ENCODE measurements around the gene CDK8.

Gene CDK8

DNA sequence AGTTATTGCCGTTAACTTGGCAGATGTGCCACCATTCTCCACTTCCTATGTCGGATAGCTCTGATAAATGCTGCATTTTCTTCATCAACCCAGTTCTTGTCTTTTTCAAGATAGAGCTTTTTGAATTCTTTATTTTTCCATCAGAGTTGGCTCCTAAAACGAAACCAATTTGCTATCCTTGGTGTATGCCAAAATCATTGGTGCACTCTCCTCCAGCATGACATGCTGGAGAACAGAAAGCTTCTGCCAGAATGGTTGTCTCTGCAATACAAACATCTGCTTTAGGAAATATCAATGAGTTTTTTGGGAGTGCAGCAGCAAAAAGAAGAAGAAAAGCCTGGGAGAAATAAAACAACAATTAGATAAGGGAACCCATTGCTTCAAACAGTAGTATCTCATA, 124.2 kb downstream of the CDK8 start:
- H3K36me3 ChIP-seq (ENCODE audit: control insufficient read depth in 2 of 2, insufficient read depth in 2 of 2, low read length in 2 of 2): no peaks in the 10 kb centered on the region
- no peak overlapping the region for H3K27ac ChIP-seq (ENCODE audit: low read length)
- H3K27me3 ChIP-seq (ENCODE audit: control insufficient read depth in 1 of 2, insufficient read depth in 2 of 2, low read length in 2 of 2): no peaks in the 10 kb centered on the region
- H3K4me3 ChIP-seq (ENCODE audit: low read length in 2 of 2): no peak overlapping the region
- no peak overlapping the region for H3K9ac ChIP-seq (ENCODE audit: low read length in 2 of 2)
- no peaks in the 10 kb centered on the region for H3K9me3 ChIP-seq (ENCODE audit: control insufficient read depth in 2 of 2, low read length in 2 of 2)
- H3K4me1 ChIP-seq (ENCODE audit: control insufficient read depth, insufficient read depth, low read length): no peaks in the 10 kb centered on the region

DNA sequence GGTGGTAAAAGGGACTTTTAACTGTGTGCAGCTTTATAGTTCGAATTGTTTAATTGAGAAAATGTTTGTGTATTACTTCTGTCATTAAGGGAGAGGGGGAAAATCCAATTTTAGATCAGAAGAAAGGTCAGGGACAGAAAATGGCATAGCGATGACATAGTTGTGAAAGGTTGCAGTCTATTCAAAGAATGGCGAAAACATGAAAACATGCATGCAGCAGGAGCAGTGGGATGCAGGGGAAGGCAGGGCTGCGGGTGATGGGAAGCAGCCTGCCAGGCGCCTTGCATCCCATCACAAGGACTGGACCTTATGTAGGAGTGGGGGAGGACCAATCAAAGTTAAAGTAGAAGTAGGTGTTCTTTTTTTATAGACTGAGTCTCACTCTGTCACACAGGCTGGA, 125.9 kb downstream of the CDK8 start:
- Histone ChIP-seq H3K4me1 (ENCODE audit: control insufficient read depth, insufficient read depth, low read length) (no peaks in the 10 kb centered on the region), H3K36me3 (ENCODE audit: control insufficient read depth in 2 of 2, insufficient read depth in 2 of 2, low read length in 2 of 2) (no peaks in the 10 kb centered on the region)

DNA sequence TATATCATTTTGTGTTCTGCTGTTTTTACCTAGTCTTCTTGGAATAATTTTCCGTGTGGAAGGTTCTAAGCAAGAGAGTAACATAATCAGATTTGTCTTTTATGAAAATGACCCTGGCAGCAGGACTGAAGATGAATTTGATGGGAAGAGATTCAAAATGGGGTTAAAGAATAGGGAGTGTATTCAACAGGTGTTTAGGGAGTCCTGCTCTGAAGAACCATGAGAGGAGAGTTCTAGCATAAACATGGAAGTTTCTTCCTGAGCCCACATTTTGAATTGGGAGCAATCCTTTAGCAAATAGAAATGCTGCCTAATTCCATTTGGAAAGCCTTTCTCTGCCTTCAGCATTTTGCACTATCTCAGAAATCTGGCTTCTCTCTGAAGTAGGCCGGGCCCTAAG, 127.0 kb downstream of the CDK8 start:
- no peaks in the 10 kb centered on the region for H3K4me1 ChIP-seq (ENCODE audit: control insufficient read depth, insufficient read depth, low read length)
- H3K9ac ChIP-seq (ENCODE audit: low read length in 2 of 2): no peak overlapping the region
- H3K4me3 ChIP-seq (ENCODE audit: low read length in 2 of 2): no peak overlapping the region
- H3K9me3 ChIP-seq (ENCODE audit: control insufficient read depth in 2 of 2, low read length in 2 of 2): no peaks in the 10 kb centered on the region
- H3K27ac ChIP-seq (ENCODE audit: low read length): no peak overlapping the region
- H3K27me3 ChIP-seq (ENCODE audit: control insufficient read depth in 1 of 2, insufficient read depth in 2 of 2, low read length in 2 of 2): no peaks in the 10 kb centered on the region
- peaks cover 0 to under 1% of the 10 kb centered on the region in 2 donors for H3K36me3 ChIP-seq (ENCODE audit: control insufficient read depth in 2 of 2, insufficient read depth in 2 of 2, low read length in 2 of 2)

More for the DNA sequence above, 125.9 kb downstream of the CDK8 start:
- Histone ChIP-seq H3K4me3 (ENCODE audit: low read length in 2 of 2) (no peak overlapping the region), H3K9ac (ENCODE audit: low read length in 2 of 2) (no peak overlapping the region), H3K27me3 (ENCODE audit: control insufficient read depth in 1 of 2, insufficient read depth in 2 of 2, low read length in 2 of 2) (no peaks in the 10 kb centered on the region), H3K9me3 (ENCODE audit: control insufficient read depth in 2 of 2, low read length in 2 of 2) (no peaks in the 10 kb centered on the region), H3K27ac (ENCODE audit: low read length) (no peak overlapping the region)

DNA sequence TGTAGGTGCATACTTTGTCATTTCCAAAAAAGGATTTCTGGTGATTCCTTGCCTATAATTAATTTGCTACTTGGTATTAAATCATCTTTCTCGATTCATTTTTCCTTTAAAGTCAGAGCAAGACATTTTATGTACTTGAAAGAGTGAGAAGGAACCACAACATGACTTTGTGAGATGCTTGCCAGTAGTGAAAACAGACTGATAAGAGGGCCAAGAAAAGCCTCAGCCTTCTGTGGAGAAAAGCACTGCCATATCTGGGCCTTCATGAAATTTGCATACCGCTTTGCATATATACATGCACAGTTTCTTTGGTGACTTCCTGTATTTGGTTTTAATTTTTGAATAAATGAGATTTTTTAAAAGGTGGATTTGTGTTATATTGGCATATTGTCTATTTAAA, 128.4 kb downstream of the CDK8 start:
- Histone ChIP-seq H3K27ac (ENCODE audit: low read length) (no peak overlapping the region), H3K4me1 (ENCODE audit: control insufficient read depth, insufficient read depth, low read length) (no peaks in the 10 kb centered on the region), H3K36me3 (ENCODE audit: control insufficient read depth in 2 of 2, insufficient read depth in 2 of 2, low read length in 2 of 2) (peaks cover 0 to 4% of the 10 kb centered on the region in 2 donors), H3K9me3 (ENCODE audit: control insufficient read depth in 2 of 2, low read length in 2 of 2) (no peaks in the 10 kb centered on the region), H3K4me3 (ENCODE audit: low read length in 2 of 2) (no peak overlapping the region), H3K27me3 (ENCODE audit: control insufficient read depth in 1 of 2, insufficient read depth in 2 of 2, low read length in 2 of 2) (no peaks in the 10 kb centered on the region), H3K9ac (ENCODE audit: low read length in 2 of 2) (no peak overlapping the region)

DNA sequence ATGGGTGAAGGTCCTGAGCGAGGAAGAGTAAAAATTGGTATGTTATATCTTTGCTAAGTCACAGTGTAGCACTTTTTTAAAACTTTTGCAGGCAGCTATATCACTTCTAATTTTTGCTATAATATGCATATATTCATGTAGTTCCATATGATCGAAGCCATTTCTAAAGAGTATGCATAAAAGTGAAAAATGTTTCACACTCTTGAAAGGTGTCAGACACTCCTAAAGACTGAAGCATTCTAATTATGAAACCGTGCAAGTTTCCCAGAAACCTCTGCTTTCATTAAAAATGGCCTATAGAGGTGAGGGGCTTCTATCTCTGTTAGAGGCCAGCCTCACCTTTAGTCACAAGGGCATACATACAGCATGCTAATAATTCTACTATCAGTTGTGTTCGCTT, 128.9 kb downstream of the CDK8 start:
- Histone ChIP-seq H3K27ac (ENCODE audit: low read length) (no peak overlapping the region), H3K36me3 (ENCODE audit: control insufficient read depth in 2 of 2, insufficient read depth in 2 of 2, low read length in 2 of 2) (peaks cover 0 to 6% of the 10 kb centered on the region in 2 donors), H3K9ac (ENCODE audit: low read length in 2 of 2) (no peak overlapping the region), H3K4me3 (ENCODE audit: low read length in 2 of 2) (no peak overlapping the region), H3K27me3 (ENCODE audit: control insufficient read depth in 1 of 2, insufficient read depth in 2 of 2, low read length in 2 of 2) (no peaks in the 10 kb centered on the region), H3K4me1 (ENCODE audit: control insufficient read depth, insufficient read depth, low read length) (no peaks in the 10 kb centered on the region), H3K9me3 (ENCODE audit: control insufficient read depth in 2 of 2, low read length in 2 of 2) (no peaks in the 10 kb centered on the region)

DNA sequence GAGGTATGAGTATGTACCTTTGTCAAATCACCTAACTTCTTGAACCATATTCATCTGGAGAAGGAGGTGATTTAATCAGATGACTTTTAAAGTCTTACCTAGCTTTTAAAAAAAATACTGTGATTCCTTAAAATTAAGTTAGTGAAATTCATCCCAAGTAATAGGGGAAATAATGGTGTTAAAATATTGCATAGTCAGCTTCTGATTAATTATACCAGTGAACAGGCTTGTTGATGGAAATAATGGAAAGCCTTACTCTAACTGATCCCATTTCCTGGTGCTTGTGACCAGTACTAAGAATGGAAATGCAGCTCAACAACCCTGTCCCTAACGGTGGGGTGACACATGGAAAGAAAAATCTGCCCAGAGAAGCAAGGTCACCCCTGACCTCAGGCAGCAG, 130.7 kb downstream of the CDK8 start:
- Histone ChIP-seq H3K4me1 (ENCODE audit: control insufficient read depth, insufficient read depth, low read length) (no peaks in the 10 kb centered on the region), H3K27ac (ENCODE audit: low read length) (no peak overlapping the region), H3K4me3 (ENCODE audit: low read length in 2 of 2) (no peak overlapping the region), H3K27me3 (ENCODE audit: control insufficient read depth in 1 of 2, insufficient read depth in 2 of 2, low read length in 2 of 2) (no peaks in the 10 kb centered on the region), H3K9me3 (ENCODE audit: control insufficient read depth in 2 of 2, low read length in 2 of 2) (no peaks in the 10 kb centered on the region), H3K36me3 (ENCODE audit: control insufficient read depth in 2 of 2, insufficient read depth in 2 of 2, low read length in 2 of 2) (peaks cover 0 to 6% of the 10 kb centered on the region in 2 donors), H3K9ac (ENCODE audit: low read length in 2 of 2) (no peak overlapping the region)

DNA sequence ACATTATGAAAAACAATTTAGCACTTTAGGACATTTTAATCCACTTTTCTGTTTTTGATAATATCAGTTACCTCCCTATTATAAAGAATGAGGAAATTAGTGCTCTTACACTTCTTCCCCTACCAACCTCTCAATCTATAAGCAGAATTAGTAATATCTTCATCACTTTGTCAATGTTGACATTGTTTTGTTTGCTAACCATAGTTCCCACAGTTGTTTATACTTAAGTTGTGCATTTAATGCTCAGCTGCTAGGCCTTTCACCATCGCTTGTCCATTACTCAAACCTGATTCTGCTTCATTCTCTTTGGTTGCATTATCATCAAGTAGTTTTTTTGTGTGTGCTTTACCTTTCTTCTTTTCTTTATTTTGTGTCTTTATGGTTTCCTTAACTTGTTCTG, 132.1 kb downstream of the CDK8 start:
- H3K36me3 ChIP-seq (ENCODE audit: control insufficient read depth in 2 of 2, insufficient read depth in 2 of 2, low read length in 2 of 2): peaks cover 0 to 6% of the 10 kb centered on the region in 2 donors
- H3K27ac ChIP-seq (ENCODE audit: low read length): no peak overlapping the region
- H3K9ac ChIP-seq (ENCODE audit: low read length in 2 of 2): no peak overlapping the region
- H3K4me3 ChIP-seq (ENCODE audit: low read length in 2 of 2): no peak overlapping the region
- H3K4me1 ChIP-seq (ENCODE audit: control insufficient read depth, insufficient read depth, low read length): no peaks in the 10 kb centered on the region
- no peaks in the 10 kb centered on the region for H3K27me3 ChIP-seq (ENCODE audit: control insufficient read depth in 1 of 2, insufficient read depth in 2 of 2, low read length in 2 of 2)
- H3K9me3 ChIP-seq (ENCODE audit: control insufficient read depth in 2 of 2, low read length in 2 of 2): no peaks in the 10 kb centered on the region

DNA sequence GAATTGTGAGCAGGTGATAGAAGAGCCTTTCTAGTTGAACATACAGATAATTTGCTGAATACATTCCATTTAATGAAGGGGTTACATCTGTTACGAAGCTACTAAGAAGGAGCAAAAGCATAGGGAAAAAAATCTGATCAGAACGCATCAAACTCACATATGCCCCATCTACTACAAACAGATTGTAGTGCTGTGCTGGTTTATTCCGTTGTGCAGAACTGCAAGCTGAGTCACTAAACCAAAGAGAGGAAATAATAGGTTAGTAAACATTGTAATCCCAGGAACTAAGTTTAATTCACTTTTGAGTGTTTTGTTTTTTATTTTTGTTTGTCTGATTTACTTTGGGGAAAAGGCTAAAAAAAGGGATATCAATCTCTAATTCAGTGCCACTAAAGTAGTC, 136.3 kb downstream of the CDK8 start:
- no peak overlapping the region for H3K27ac ChIP-seq (ENCODE audit: low read length)
- peaks cover 0 to 13% of the 10 kb centered on the region in 2 donors for H3K36me3 ChIP-seq (ENCODE audit: control insufficient read depth in 2 of 2, insufficient read depth in 2 of 2, low read length in 2 of 2)
- H3K9me3 ChIP-seq (ENCODE audit: control insufficient read depth in 2 of 2, low read length in 2 of 2): no peaks in the 10 kb centered on the region
- H3K27me3 ChIP-seq (ENCODE audit: control insufficient read depth in 1 of 2, insufficient read depth in 2 of 2, low read length in 2 of 2): no peaks in the 10 kb centered on the region
- H3K4me1 ChIP-seq (ENCODE audit: control insufficient read depth, insufficient read depth, low read length): no peaks in the 10 kb centered on the region
- no peak overlapping the region for H3K9ac ChIP-seq (ENCODE audit: low read length in 2 of 2)
- no peak overlapping the region for H3K4me3 ChIP-seq (ENCODE audit: low read length in 2 of 2)

DNA sequence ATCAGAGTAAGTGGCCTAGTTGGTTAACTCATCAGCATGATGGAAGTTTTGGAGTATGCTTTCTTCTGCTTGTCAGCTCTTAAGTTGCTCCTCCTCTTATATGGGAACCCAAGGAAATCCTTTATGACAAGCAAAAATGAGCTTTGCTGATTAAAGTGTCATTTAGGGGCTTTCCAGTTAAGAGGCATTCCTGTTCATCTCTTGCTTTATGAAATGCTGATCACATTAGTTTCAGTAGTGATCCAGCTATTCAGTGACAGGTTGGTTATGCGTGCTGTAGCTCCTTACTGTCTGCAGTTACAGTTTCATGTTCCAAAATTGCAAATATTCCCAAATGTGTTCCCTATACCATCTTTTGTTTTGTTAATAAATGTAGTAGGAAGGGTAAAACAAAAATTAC, 146.6 kb downstream of the CDK8 start:
- Histone ChIP-seq H3K4me1 (ENCODE audit: control insufficient read depth, insufficient read depth, low read length) (no peaks in the 10 kb centered on the region), H3K4me3 (ENCODE audit: low read length in 2 of 2) (no peak overlapping the region), H3K9ac (ENCODE audit: low read length in 2 of 2) (no peak overlapping the region), H3K27me3 (ENCODE audit: control insufficient read depth in 1 of 2, insufficient read depth in 2 of 2, low read length in 2 of 2) (no peaks in the 10 kb centered on the region), H3K27ac (ENCODE audit: low read length) (no peak overlapping the region), H3K9me3 (ENCODE audit: control insufficient read depth in 2 of 2, low read length in 2 of 2) (no peaks in the 10 kb centered on the region), H3K36me3 (ENCODE audit: control insufficient read depth in 2 of 2, insufficient read depth in 2 of 2, low read length in 2 of 2) (peaks cover 18 to 26% of the 10 kb centered on the region in 2 donors)

DNA sequence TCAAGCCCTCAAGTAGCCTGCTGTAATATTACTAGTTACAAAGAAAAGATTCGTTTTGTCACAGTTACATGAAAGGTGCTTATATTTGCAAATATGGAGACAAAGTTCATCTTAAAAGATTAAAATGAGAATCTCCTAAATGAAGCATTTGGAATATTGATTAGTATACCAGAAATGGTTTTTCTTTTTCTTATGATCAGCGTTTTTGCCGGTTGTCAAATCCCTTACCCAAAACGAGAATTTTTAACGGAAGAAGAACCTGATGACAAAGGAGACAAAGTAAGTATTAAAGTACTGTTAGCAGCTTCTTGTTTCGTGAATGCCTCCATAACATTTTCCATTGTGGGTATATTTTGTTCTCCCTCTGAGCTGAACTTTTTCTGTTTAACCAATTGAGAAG, 147.1 kb downstream of the CDK8 start:
- no peak overlapping the region for H3K4me3 ChIP-seq (ENCODE audit: low read length in 2 of 2)
- no peaks in the 10 kb centered on the region for H3K27me3 ChIP-seq (ENCODE audit: control insufficient read depth in 1 of 2, insufficient read depth in 2 of 2, low read length in 2 of 2)
- no peak overlapping the region for H3K9ac ChIP-seq (ENCODE audit: low read length in 2 of 2)
- H3K4me1 ChIP-seq (ENCODE audit: control insufficient read depth, insufficient read depth, low read length): no peaks in the 10 kb centered on the region
- no peak overlapping the region for H3K27ac ChIP-seq (ENCODE audit: low read length)
- no peaks in the 10 kb centered on the region for H3K9me3 ChIP-seq (ENCODE audit: control insufficient read depth in 2 of 2, low read length in 2 of 2)
- peaks cover 18 to 26% of the 10 kb centered on the region in 2 donors for H3K36me3 ChIP-seq (ENCODE audit: control insufficient read depth in 2 of 2, insufficient read depth in 2 of 2, low read length in 2 of 2)

DNA sequence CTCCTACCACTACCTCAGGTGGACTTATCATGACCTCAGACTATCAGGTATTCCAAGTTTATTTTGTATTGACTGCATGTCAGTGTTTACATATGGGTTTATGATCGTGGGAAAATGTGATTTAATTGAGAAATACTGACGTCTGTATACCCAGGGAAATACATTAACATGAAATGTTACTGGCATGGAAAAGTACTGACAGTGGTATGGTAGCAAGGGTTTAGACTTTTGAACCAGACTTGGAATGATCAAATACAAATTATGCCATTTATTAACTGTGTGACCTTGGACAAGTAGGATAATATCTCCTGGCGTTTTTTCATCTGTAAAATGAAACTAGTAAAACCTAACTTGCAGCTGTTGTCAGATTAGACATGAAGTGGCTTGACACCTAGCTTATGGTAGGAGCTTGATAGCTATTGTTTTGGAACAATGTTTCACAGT, 147.7 kb downstream of the CDK8 start:
- Histone ChIP-seq H3K27me3 (ENCODE audit: control insufficient read depth in 1 of 2, insufficient read depth in 2 of 2, low read length in 2 of 2) (no peaks in the 10 kb centered on the region), H3K4me3 (ENCODE audit: low read length in 2 of 2) (no peak overlapping the region), H3K36me3 (ENCODE audit: control insufficient read depth in 2 of 2, insufficient read depth in 2 of 2, low read length in 2 of 2) (peaks cover 18 to 28% of the 10 kb centered on the region in 2 donors), H3K9ac (ENCODE audit: low read length in 2 of 2) (no peak overlapping the region), H3K4me1 (ENCODE audit: control insufficient read depth, insufficient read depth, low read length) (no peaks in the 10 kb centered on the region), H3K9me3 (ENCODE audit: control insufficient read depth in 2 of 2, low read length in 2 of 2) (no peaks in the 10 kb centered on the region), H3K27ac (ENCODE audit: low read length) (no peak overlapping the region)
